ES-I3 (cell line): Measurements from ENCODE around the gene C16orf95.
"Not testable (repeated sequence)": the region's sequence is repeated elsewhere in the genome, so short reads cannot be mapped to it uniquely, and the experiment has no call there.

Source experiments
- H3K36me3 ChIP-seq: 2 replicates; pipeline ENCODE4 v1.6.1; 2013; ENCODE audit warnings: mild to moderate bottlenecking, low read length, control low read depth, moderate library complexity; ENCODE audit not compliant: insufficient read depth
- H3K4me1 ChIP-seq: 2 replicates; pipeline ENCODE4 v1.6.1; 2013; ENCODE audit warnings: mild to moderate bottlenecking, control low read depth, low read length; ENCODE audit not compliant: insufficient read depth
- H3K9ac ChIP-seq: 2 replicates; pipeline ENCODE4 v1.6.1; 2013; ENCODE audit warnings: low read depth, mild to moderate bottlenecking, low read length, moderate library complexity
- H3K9me3 ChIP-seq: 2 replicates; pipeline ENCODE4 v1.6.1; 2013; ENCODE audit warnings: mild to moderate bottlenecking, low read length, moderate library complexity; ENCODE audit not compliant: control insufficient read depth, insufficient read depth

Gene C16orf95

DNA sequence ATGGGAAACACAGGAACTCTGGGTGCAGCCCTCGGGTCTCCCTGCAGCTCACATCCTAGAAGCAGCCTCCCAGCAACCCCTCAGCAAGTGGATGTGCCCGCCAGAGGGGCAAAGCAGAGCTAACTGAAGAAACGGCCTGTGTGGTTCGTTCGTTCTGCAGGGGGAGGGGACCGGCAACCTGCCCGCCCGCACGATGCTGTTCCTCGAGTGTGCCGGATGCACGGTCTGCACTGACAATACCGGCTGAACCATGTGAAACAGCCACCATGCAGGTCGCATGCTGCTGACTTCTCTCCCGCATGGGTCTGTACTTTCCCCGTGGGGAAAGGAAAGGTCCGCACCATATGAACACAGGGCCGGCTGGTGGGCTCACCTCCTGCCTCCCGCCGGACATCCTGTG is 25.3 kb upstream of the C16orf95 start:
- no peak overlapping the region for H3K9ac ChIP-seq
- peaks cover 6% of the 10 kb centered on the region; the same call in 1 of the 2 replicates for H3K36me3 ChIP-seq
- no peaks in the 10 kb centered on the region for H3K9me3 ChIP-seq
- peaks cover 7% of the 10 kb centered on the region; the same call in 1 of the 2 replicates for H3K4me1 ChIP-seq

GRCh38 chr16:87340198-87340597 is 23.0 kb upstream of the C16orf95 start:
- H3K9me3 ChIP-seq = no peaks in the 10 kb centered on the region
- no peaks in the 10 kb centered on the region; the same call in 1 of the 2 replicates for H3K4me1 ChIP-seq
- peaks cover 6% of the 10 kb centered on the region; the same call in 1 of the 2 replicates for H3K36me3 ChIP-seq
- no peak overlapping the region for H3K9ac ChIP-seq

GRCh38 chr16:87339724-87340105 is 22.5 kb upstream of the C16orf95 start:
- not testable (repeated sequence) for H3K36me3 ChIP-seq, H3K9ac ChIP-seq, H3K9me3 ChIP-seq, H3K4me1 ChIP-seq

- H3K4me1 ChIP-seq = no peaks in the 10 kb centered on the region
- no peaks in the 10 kb centered on the region for H3K9me3 ChIP-seq
- H3K9ac ChIP-seq = no peak overlapping the region
- peaks cover 6% of the 10 kb centered on the region; the same call in 1 of the 2 replicates for H3K36me3 ChIP-seq
These were observed 22.0 kb upstream of the C16orf95 start for GRCh38 chr16:87339086-87339723.

GRCh38 chr16:87338155-87338765 is 21.1 kb upstream of the C16orf95 start:
- Histone ChIP-seq H3K36me3 (peaks cover 6% of the 10 kb centered on the region; the same call in 1 of the 2 replicates), H3K9me3 (no peaks in the 10 kb centered on the region)

GRCh38 chr16:87337262-87337771 is 20.1 kb upstream of the C16orf95 start:
- Histone ChIP-seq H3K9me3 (no peaks in the 10 kb centered on the region), H3K9ac (no peak overlapping the region), H3K4me1 (no peaks in the 10 kb centered on the region), H3K36me3 (no peaks in the 10 kb centered on the region)

More at GRCh38 chr16:87338155-87338765, 21.1 kb upstream of the C16orf95 start:
- Histone ChIP-seq H3K9ac (no peak overlapping the region), H3K4me1 (no peaks in the 10 kb centered on the region)

GRCh38 chr16:87336434-87337240 is 19.4 kb upstream of the C16orf95 start:
- no peaks in the 10 kb centered on the region for H3K9me3 ChIP-seq
- no peak overlapping the region for H3K9ac ChIP-seq
- no peaks in the 10 kb centered on the region for H3K36me3 ChIP-seq
- no peaks in the 10 kb centered on the region for H3K4me1 ChIP-seq

DNA sequence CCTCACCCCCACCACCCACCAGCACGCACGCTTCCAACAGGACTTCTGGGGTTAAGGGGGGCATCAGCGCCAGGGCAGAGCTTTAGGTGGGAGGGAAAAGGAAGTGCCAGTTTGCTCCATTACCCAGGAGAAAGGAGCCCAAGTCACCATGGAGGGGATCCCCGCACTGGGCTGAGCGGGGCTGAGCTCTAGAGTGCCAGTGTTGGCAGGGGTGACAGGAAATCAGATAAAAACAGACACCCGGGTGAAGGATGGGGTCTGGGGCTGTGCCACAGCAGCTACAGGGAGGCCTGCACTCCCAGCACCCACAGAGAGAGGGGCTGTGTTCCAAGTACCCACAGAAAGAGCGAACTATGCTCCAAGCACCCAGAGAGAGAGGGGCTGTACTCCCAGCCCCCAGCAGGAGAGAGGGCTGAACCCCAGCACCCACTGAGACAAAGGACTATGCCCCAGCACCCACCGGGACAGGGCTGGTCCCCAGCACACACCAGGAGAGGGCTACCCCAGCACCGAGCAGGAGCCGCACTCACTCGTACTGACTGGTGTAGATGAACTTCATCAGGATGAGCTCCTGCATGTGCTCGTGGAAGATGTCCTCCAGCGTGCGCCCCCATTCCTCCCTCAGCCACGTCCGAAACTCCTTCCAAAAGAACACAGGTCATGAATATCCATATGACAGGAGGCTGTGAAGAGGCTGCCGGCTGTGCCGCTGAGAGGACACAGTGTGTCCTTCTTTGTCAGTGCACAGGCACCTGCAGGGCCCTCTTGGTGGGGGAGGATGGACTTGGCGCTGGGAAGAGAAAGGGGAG is 18.6 kb upstream of the C16orf95 start:
- Histone ChIP-seq H3K36me3 (no peaks in the 10 kb centered on the region), H3K9me3 (no peaks in the 10 kb centered on the region), H3K9ac (no peak overlapping the region), H3K4me1 (no peaks in the 10 kb centered on the region)

GRCh38 chr16:87334651-87335624 is 17.7 kb upstream of the C16orf95 start:
- Histone ChIP-seq H3K36me3 (peaks cover 4% of the 10 kb centered on the region; the same call in 1 of the 2 replicates), H3K9me3 (no peaks in the 10 kb centered on the region), H3K9ac (no peak overlapping the region), H3K4me1 (no peaks in the 10 kb centered on the region)

DNA sequence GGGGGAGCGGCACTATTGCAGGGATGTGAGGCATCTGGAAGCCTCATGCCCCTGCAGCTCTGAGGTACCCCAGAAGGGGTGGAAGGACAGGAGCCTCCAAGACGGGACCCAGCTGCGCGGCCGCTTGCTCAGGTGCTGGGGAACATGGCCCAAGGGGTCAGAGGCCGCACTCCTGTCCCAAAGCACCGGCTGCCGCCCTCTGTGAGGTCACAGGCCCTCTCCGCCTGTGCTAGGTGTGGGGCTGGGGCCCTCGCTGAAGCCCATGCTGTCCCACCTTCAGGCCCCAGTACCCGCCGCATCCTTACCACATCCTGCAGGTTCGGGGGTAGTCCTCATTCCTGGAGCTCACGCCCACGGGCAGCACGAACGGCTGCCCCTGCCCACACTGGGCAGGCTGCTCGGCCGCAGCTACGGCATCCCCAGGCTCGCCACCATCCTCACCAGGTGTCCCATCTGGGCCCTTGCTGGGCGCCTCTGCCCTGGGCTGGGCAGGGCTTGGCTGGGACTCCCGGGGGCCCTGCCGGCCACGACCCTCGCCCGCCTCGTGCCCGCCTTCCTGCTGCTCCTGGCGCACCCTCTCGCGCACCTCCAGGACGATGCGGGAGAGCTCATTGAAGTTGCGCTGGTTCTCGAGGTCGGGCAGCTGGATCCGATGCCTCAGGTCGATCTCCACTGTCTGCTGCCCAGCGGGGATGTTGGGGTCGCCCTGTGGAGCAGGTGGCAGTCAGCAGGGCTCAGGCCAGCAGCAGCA is 16.6 kb upstream of the C16orf95 start:
- Histone ChIP-seq H3K9ac (no peak overlapping the region), H3K9me3 (no peaks in the 10 kb centered on the region), H3K4me1 (no peaks in the 10 kb centered on the region), H3K36me3 (peaks cover 4% of the 10 kb centered on the region; the same call in 1 of the 2 replicates)

GRCh38 chr16:87333101-87333500 is 15.9 kb upstream of the C16orf95 start:
- Histone ChIP-seq H3K36me3 (peaks cover 4% of the 10 kb centered on the region; the same call in 1 of the 2 replicates), H3K9me3 (no peaks in the 10 kb centered on the region), H3K4me1 (no peaks in the 10 kb centered on the region), H3K9ac (no peak overlapping the region)

GRCh38 chr16:87332150-87332549 is 15.0 kb upstream of the C16orf95 start:
- Histone ChIP-seq H3K9me3 (no peaks in the 10 kb centered on the region), H3K36me3 (peaks cover 4% of the 10 kb centered on the region; the same call in 1 of the 2 replicates), H3K9ac (no peak overlapping the region), H3K4me1 (no peaks in the 10 kb centered on the region)
